Liver (tissue), 3 donors: ENCODE results near the gene PHF23.

Source experiments
- FOXA1 ChIP-seq: IDR thresholded peaks from 2 replicates; pipeline ENCODE4 v1.6.1; 2016; ENCODE audit warnings: antibody characterized with exemption
- HNF4G ChIP-seq: IDR thresholded peaks from 2 replicates; pipeline ENCODE4 v1.6.1; 2016; ENCODE audit warnings: antibody characterized with exemption
- JUND ChIP-seq, 2 donors: IDR thresholded peaks; 2 replicates each; pipeline ENCODE4 v1.6.1; 2016; ENCODE audit warnings: antibody characterized with exemption in 2 of 2
- NR2F2 ChIP-seq: IDR thresholded peaks from 2 replicates; pipeline ENCODE4 v1.6.1; 2016; ENCODE audit warnings: antibody characterized with exemption
- RAD21 ChIP-seq, 2 donors: IDR thresholded peaks; 2 replicates each; pipeline ENCODE4 v1.6.1; 2016; ENCODE audit warnings: antibody characterized with exemption in 2 of 2, mild to moderate bottlenecking in 2 of 2
- SP1 ChIP-seq: IDR thresholded peaks from 2 replicates; pipeline ENCODE4 v1.6.1; 2018; ENCODE audit warnings: antibody characterized with exemption, mild to moderate bottlenecking
- TAF1 ChIP-seq: conservative IDR thresholded peaks from 2 replicates; pipeline ENCODE4 v1.6.1; 2016; ENCODE audit warnings: antibody characterized with exemption, mild to moderate bottlenecking
- TF ChIP-seq, protein P1 (sequence below): IDR thresholded peaks from 2 replicates; pipeline ENCODE4 v1.6.1; 2016; ENCODE audit warnings: antibody characterized with exemption
- TF ChIP-seq, protein P2 (sequence below): fragments of 150-350 bp; IDR thresholded peaks from 2 replicates; pipeline ENCODE4 v1.5.1; 2017; ENCODE audit warnings: improper control_type of control experiment, low read depth, low read length; ENCODE audit not compliant: missing input control
- TF ChIP-seq, protein P3 (sequence below): IDR thresholded peaks from 2 replicates; pipeline ENCODE4 v1.6.1; 2016; ENCODE audit warnings: antibody characterized with exemption
- TF ChIP-seq, protein P4 (sequence below): IDR thresholded peaks from 2 replicates; pipeline ENCODE4 v1.6.1; 2016; ENCODE audit warnings: antibody characterized with exemption
- donor health status: healthy.
- donor health status: healthy.

DNA sequence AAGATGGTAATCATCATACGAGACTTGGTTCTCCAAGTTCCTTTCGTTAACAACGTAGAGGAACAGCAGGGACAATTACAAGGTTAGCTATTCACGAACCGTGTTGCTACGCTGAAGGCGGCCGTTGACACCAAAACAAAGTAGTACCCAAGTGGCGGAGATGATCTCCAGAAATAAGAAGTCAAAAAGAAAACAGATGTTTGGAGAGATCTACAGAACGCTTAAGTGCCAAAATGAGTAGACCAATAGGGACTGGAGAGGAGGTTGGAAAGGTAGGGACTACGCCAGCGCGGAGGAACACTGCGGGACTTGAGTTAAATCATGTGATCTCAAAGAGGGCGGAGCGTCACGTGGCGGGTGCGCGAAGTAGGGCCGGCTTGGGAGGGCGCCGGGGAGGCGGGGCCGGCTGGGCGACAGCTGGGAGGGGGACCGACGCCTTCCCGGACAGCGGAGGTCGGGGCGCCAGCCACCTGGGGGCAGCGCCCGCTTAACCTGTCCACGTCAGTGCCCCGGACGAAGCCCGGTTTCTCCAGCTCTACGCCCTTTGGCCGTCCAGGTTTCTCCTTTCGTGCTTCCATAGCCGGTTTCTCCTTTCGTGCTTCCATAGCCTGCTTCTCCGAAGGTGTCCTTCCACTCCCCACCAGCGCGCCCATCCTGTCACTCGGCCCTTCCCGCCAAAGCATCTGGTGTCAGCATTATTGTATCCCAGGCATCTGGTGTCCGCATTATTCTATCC lies 3.6 kb upstream of the PHF23 start:
- TF ChIP-seq, protein P1, sequence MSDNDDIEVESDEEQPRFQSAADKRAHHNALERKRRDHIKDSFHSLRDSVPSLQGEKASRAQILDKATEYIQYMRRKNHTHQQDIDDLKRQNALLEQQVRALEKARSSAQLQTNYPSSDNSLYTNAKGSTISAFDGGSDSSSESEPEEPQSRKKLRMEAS: peak; percentile 45
- TF ChIP-seq, protein P2, sequence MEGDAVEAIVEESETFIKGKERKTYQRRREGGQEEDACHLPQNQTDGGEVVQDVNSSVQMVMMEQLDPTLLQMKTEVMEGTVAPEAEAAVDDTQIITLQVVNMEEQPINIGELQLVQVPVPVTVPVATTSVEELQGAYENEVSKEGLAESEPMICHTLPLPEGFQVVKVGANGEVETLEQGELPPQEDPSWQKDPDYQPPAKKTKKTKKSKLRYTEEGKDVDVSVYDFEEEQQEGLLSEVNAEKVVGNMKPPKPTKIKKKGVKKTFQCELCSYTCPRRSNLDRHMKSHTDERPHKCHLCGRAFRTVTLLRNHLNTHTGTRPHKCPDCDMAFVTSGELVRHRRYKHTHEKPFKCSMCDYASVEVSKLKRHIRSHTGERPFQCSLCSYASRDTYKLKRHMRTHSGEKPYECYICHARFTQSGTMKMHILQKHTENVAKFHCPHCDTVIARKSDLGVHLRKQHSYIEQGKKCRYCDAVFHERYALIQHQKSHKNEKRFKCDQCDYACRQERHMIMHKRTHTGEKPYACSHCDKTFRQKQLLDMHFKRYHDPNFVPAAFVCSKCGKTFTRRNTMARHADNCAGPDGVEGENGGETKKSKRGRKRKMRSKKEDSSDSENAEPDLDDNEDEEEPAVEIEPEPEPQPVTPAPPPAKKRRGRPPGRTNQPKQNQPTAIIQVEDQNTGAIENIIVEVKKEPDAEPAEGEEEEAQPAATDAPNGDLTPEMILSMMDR: no peak
- peak; percentile 17 for TF ChIP-seq NR2F2
- no peak for TF ChIP-seq TAF1
- TF ChIP-seq RAD21 (IDR thresholded peaks at IDR 0.05): peak in 1 of 2 donors; percentile 34
- TF ChIP-seq, protein P3, sequence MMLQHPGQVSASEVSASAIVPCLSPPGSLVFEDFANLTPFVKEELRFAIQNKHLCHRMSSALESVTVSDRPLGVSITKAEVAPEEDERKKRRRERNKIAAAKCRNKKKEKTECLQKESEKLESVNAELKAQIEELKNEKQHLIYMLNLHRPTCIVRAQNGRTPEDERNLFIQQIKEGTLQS: peak; percentile 38
- peak; percentile 45 for TF ChIP-seq SP1
- no peak for TF ChIP-seq FOXA1
- TF ChIP-seq JUND (IDR thresholded peaks at IDR 0.05): no peak
- TF ChIP-seq HNF4G: no peak
- TF ChIP-seq, protein P4, sequence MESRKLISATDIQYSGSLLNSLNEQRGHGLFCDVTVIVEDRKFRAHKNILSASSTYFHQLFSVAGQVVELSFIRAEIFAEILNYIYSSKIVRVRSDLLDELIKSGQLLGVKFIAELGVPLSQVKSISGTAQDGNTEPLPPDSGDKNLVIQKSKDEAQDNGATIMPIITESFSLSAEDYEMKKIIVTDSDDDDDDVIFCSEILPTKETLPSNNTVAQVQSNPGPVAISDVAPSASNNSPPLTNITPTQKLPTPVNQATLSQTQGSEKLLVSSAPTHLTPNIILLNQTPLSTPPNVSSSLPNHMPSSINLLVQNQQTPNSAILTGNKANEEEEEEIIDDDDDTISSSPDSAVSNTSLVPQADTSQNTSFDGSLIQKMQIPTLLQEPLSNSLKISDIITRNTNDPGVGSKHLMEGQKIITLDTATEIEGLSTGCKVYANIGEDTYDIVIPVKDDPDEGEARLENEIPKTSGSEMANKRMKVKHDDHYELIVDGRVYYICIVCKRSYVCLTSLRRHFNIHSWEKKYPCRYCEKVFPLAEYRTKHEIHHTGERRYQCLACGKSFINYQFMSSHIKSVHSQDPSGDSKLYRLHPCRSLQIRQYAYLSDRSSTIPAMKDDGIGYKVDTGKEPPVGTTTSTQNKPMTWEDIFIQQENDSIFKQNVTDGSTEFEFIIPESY: peak; percentile 56
